GM21526 (cell line): ENCODE data around the gene CCDC63.

Experiments used
- ATAC-seq: cut with Tn5 transposase; IDR thresholded peaks from one replicate; pipeline ENCODE4 v1.9.1; 2021; ENCODE audit warnings: moderate library complexity; ENCODE audit not compliant: unreplicated experiment, low FRiP score

Gene CCDC63

DNA sequence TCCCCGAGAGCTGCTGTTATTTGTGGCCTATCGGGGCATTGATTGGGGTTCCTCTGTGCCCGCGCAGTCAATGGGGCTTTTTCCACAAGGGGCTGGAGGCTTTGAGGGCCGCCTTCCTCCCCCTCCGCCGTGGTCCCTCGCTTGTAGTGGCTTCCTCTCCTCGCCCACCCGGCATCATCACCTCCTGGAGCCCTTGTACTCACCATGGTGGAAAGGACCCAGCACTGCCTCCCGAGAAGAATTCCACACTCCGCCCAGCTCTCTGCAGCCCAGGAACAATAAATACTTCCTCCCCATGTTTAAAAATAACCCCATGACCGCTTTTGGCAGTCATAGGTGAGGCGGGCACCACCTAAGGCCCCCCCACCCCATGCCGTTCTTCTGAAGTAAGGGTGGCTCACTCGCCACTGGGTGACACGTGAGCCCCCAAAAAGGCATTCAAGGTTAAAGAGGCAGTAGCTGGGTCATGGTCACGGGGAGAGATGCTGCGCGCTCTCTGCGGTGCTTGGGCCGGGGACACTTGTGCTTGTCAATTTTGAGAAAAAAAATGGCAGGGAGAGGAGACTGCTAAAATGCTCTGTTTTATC, 73.6 kb downstream of the CCDC63 start, which contains the start of gene MYL2:
Gene MYL2, minus strand, starts transcription at position 256 of the 587 bp plus-strand sequence. Its CDS starts 50 bp downstream, at position 206.
- ATAC-seq = no peak

DNA sequence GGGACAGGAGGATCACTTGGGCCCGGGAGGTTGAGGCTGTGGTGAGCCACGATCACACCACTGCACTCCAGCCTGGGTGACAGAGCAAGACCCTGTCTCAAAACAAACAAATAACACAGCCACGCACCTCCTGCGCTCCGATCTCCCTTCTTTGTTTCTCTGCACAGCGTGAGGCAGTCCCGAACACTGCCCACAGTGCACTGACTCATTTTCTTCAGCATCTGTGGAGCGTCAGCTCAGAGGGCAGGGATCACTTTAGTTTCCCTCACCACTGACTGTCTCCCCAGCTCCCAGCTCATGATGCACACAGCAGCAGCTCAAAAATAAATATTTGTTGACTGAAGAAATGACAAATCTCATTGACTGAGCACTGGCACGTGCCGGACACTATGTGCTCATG, 74.5 kb downstream of the CCDC63 start:
- no peak for ATAC-seq

DNA sequence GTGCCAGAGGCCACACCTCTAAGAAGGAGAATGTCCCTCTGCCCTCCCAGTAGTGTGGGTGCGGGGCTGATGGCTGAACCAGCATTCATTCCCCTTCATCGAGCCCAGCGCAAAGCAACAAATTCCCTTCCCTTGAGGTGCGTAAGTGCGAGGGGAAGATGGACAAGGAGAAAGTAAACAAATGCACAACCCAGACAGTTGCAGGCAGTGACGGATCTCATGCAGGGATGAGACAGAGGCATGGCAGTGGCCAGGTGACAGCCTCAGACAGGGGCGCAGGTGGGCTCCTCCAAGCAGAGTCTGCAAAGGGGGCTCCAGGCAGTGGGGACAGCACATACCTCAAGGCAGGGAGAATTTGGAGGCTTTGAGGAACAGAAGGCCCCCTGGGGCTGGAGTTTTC, 75.9 kb downstream of the CCDC63 start:
- no peak for ATAC-seq

GRCh38 chr12:110923192-110923591, 76.4 kb downstream of the CCDC63 start:
- no peak for ATAC-seq

- ATAC-seq = no peak
These were observed 77.0 kb downstream of the CCDC63 start for GRCh38 chr12:110923692-110924334.

DNA sequence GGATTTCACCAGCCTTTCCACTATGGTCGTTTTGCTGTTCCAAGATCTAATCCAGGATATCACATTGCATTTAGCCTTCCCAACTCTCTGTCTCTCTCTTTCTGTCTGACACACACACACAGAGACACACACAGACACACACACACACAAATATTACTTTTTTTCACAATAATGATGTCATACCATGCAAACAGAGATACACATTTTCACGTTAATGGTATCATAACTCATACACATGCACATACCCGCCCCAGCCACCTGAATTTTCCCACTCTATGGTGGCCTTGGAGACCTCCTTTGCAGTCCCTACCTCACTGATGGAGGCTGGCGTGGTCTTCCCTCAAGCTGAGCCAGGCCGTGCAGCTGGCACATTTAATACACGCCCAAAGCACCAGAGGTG, 80.8 kb downstream of the CCDC63 start:
- no peak for ATAC-seq

DNA sequence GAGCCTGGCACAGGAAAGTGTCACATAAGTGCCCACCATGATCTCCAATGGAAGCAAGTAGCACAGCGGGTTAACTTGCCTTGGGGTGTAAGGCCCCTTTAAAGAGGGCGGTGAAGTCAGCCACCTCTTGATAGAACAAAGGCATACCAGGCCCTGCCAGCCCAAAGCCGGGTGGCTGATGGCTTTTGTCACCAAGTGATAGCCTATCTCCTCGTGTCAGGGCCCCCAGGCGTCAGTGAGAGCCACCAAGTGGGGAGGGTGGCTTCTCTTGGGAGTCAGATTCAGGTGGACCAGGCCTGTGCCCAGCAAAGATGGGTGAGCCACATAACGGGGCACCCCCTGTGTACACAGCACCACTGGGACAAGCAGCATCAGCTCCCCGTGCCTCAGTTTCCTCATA, 81.9 kb downstream of the CCDC63 start:
- ATAC-seq = no peak

GRCh38 chr12:110929818-110930217, 83.0 kb downstream of the CCDC63 start:
- no peak for ATAC-seq

- ATAC-seq = no peak
These were observed 83.8 kb downstream of the CCDC63 start for GRCh38 chr12:110930348-110931314.

GRCh38 chr12:110931315-110931728, 84.5 kb downstream of the CCDC63 start:
- ATAC-seq = no peak

DNA sequence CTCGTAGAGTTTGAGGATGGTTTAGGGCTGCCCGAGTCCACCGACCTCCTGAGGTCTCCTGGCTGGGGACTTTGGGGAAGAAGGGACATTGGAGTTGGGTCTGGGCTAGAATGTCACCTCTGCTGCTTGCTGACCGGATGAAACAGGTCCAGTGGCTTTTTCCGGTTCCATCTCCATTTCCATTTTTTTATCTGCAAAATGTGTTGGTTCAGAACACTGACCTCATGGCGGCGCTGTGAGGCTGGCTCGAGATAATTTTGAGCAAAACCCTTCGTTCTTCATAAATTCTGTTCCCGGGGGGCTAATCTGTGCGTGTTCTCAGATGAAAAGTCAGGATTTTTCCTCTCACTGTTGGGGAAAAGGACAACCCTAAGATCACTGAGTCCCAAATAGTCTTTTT, 85.3 kb downstream of the CCDC63 start:
- no peak for ATAC-seq

DNA sequence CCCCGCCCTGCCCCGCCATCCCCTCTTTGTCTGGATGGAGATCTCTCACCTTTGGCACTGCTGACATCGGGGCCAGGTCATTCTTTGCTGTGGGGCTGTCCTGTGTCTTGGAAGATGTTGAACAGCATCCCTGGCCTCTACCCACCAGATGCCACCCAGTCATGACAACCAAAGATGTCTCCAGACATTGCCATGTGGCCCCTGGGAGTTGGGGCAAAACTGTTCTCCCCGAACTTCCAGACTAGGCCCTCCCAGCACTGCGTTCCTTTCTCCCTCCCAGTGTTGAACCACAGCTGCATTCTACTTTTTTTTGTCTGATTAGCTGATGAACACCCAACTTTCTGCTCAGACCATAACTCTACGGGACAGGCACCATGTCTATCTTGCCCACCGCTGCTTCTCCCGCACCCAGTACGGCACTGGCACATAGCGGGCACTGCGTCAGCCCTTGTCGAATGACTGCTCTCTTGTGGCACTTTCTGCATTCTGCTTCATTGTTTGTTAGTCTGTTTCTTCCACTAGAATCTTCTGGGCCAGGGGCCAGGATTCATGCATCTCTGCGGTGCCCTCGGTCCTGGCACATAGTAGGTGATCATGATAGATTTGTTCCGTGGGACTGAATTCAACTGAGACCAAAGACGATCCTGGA, 86.7 kb downstream of the CCDC63 start:
- no peak for ATAC-seq

DNA sequence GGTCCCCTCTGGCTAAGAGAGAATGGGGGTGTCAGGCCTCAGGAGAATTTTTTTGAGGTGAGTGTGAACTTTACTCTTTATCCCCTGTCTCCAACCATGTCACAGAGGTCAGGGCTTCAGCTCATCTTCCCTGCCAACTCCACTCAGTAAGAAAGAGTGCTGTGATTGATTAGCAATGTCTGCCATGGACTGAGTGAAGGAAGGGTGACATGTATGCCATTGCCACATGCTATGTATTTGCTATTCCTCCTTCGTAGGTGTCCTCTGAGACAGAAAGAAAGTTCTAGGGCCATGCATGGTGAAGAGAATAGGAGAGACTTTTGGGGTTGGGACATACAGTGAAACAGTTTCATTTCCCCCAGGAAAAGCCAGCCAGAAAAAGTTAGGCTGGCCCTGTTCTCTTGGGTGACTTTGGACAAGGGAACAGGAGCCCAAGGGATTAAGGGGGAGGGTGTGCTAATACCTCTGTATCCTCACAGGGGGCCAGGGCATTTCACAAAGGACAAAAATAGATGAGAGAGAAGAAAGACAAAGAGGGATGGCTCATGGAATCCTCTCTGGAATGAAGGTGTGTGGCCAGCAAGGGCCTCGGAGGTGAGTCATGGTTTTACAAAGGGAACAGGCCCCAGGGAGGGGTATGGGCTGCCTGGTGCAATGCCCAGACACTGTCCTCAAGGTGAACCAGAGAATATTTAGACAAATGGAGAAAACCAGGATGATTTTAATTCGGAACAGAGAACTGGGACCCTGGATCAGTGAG, 87.5 kb downstream of the CCDC63 start:
- no peak for ATAC-seq

DNA sequence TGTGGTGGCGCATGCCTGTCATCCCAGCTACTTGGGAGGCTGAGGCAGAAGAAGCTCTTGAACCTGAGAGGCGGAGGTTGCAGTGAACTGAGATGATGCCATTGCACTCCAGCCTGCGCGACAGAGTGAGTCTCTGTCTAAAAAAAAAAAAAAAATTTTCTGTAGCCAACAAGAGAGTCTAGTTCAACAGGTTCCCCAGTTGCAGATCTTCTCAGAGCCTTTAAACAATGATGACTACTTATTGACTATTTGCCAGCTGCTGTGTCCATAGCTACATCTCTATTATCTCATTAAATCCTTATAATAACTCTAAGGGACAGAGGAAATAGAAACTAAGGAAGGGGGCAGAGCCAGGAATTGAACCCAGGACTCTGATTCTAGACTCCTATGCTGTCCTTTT, 88.8 kb downstream of the CCDC63 start:
- ATAC-seq = no peak

DNA sequence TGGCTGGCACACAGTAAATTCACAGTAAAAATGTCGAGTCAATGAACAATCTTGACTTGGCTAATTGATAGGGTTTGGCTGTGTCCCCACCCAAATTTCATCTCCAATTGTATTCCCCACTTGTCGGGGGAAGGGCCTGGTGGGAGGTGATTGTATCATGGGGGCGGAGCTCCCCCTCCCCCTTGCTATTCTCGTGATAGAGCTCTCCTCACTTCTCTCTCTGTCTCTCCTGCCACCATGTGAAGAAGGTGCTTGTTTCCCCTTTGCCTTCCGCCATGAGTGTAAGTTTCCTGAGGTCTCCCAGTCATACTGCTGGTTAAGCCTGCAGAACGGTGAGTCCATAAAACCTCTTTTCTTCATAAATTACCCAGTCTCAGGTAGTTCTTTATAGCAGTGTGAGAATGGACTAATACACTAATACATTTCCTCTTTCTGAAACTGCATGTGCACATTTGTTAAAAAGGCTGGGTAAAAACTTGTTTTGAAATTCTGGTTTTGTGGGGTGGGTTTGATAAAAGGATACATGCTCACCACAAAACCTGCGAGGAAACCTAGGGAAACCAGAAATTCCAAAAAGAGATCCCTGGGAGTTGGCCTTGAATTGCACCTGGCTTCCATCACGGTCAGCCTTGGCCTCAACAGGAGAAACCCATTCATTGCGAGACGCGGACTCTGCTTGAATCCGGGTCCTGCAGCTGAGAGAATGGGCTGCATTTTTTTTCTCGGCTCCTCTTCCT, 89.7 kb downstream of the CCDC63 start:
- no peak for ATAC-seq

DNA sequence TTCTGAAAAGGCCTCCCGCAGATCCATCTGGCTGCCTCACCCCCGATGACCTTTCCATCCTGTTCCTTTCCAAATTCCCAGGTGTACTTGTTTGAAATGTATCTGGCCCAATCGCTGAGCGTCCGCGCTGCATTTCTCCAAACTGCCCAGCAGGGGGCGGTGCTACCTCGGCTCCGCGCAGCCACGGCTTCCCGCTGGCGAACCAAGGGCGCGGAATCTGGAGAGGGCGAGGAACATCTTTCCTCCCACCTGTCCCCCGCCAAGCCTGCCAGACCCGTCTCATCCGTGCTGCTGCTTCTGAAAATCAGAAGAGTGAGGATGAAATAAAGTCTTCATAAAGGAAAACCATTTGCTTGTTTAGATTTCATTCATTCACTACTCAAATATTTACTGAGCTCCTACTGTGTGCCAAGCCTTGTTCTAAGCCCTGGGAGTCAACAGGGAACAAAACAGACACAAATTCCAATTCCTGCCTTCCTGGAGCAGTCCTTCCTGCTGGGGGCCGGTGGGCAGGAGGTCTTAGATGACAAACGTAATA, 90.4 kb downstream of the CCDC63 start:
- ATAC-seq = no peak

DNA sequence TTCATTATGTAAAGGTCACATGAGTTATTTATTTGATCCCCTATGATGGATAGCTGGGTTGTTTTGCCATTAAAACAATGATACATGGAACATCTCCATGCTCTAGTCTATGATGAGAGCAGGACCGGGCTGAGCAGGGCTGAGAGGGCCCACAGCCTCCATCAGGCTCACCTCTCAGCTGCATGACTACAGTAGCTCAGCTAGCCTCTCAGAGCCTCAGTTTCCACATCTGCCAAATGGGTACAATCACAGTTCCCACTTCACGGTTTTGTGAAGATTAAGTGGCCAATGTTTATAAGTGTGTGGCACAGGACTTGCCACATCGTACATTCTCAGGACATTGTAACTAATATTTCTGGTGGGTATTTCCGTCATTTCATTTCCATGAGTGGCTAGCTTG, 93.5 kb downstream of the CCDC63 start:
- no peak for ATAC-seq

- no peak for ATAC-seq
These were observed 94.1 kb downstream of the CCDC63 start for GRCh38 chr12:110940933-110941332.

DNA sequence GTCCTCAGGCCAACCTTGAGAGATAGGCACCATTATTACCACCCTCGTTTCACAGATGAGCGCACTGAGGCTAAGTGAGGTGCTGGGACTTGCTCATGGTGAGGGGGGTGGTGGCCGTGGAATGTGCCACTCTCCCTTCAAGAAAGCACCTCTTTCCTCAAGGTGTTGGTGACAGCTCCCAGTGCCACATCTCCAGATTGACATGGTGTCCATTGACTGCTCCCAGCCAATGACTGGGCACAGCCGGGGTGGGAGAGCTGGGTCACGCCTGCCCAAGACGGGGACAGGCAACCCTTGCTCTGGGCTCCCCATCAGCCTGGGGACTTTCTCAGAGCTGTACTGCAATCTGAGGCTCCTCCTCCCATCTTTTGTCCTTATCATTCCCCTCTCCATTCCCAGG, 94.6 kb downstream of the CCDC63 start:
- ATAC-seq = no peak
